ENCODE data around the gene EGFL7.

DNA sequence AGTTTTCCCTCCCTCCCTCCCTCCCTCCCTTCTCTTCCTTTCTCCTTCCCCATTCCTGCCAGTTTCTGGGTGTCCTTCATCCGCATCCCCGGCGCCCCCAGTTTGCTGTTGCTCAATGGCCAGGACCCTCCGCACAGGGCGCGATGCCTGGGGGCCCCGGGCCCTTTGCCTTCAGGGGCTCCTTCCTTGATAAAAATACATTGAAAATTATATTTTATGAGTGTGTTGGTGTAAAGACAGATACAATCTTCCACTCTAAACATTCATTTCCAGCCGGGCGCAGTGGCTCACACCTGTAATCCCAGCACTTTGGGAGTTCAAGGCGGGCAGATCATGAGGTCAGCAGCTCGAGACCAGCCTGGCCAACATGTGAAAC, 32.1 kb downstream of the EGFL7 start:
- no peak for TF ChIP-seq POLR2A (IDR thresholded peaks at IDR 0.05)
- TF ChIP-seq, protein P1, sequence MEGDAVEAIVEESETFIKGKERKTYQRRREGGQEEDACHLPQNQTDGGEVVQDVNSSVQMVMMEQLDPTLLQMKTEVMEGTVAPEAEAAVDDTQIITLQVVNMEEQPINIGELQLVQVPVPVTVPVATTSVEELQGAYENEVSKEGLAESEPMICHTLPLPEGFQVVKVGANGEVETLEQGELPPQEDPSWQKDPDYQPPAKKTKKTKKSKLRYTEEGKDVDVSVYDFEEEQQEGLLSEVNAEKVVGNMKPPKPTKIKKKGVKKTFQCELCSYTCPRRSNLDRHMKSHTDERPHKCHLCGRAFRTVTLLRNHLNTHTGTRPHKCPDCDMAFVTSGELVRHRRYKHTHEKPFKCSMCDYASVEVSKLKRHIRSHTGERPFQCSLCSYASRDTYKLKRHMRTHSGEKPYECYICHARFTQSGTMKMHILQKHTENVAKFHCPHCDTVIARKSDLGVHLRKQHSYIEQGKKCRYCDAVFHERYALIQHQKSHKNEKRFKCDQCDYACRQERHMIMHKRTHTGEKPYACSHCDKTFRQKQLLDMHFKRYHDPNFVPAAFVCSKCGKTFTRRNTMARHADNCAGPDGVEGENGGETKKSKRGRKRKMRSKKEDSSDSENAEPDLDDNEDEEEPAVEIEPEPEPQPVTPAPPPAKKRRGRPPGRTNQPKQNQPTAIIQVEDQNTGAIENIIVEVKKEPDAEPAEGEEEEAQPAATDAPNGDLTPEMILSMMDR (IDR thresholded peaks at IDR 0.05) = no peak
- TF ChIP-seq EP300 (IDR thresholded peaks at IDR 0.05) = no peak

All from ovary (tissue), 3 donors.